ENCODE measurements around the gene CHRNB1. TPM values are rescaled to one million over a fixed set of nuclear protein-coding genes. Genes with fewer than 3 reads are reported as not detected.

The CHRNB1 gene, protein sequence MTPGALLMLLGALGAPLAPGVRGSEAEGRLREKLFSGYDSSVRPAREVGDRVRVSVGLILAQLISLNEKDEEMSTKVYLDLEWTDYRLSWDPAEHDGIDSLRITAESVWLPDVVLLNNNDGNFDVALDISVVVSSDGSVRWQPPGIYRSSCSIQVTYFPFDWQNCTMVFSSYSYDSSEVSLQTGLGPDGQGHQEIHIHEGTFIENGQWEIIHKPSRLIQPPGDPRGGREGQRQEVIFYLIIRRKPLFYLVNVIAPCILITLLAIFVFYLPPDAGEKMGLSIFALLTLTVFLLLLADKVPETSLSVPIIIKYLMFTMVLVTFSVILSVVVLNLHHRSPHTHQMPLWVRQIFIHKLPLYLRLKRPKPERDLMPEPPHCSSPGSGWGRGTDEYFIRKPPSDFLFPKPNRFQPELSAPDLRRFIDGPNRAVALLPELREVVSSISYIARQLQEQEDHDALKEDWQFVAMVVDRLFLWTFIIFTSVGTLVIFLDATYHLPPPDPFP
- 8.2 to 10.6 TPM (median 8.6 TPM) in 5 replicates for total RNA-seq (2022; extraction: Qiagen RNA extraction)

GRCh38 chr17:7444682-7445618 is at the start of gene CHRNB1:
CHRNB1 (plus strand) TSS chr17:7445061; CDS start chr17:7445128, 67 bp downstream.

GRCh38 chr17:7403977-7404736 is 40.7 kb upstream of the CHRNB1 start, which contains the start of gene TMEM256:
TMEM256 (minus strand) TSS chr17:7404097; CDS start chr17:7404084, 13 bp downstream.

DNA sequence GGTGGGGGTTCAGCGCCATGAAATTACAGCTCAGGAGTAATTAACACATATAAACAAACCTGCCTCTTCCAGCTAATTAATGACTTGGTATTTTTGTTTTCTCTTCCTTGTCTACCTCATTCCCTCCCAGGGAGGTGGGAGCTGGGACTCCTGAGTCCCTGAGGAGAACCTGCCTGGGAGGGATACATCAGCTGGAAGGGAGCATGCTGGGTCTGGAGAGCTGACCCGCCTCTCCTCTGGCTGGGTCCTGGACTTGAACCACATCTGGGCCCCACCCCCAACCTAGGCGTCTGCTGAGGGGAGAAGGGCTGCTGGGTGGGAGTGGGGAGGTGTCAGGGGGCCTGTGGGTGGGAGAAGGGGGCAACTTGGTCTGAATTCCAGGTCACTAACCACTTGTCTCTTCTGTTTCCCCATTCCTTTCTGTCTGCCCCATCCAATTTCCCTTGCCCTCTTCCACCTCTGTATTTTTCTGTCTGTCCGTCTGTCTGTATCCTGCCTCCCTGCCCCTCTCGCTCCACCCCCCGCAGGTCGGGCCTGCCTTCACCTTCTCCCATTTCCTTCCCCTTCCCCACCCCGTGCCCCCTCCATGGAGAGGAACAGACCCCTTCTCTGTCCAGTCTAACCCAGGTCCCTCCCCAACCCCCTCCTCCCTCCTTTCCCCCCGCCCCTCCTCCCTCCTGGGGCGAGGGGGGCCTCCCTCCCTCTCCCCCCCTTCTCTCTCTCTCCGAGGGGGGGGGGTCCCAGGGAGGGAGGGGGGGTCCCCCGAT is 37.2 kb upstream of the CHRNB1 start, which contains the start of gene NLGN2:
TSS of gene NLGN2 (plus strand) at position 361 of the 767 bp plus-strand sequence. CDS start 411 bp downstream, outside the sequence.

GRCh38 chr17:7419819-7420610 is 24.8 kb upstream of the CHRNB1 start, which contains the start of gene SPEM1:
SPEM1 (plus strand) TSS chr17:7420324; CDS start chr17:7420385, 61 bp downstream.

DNA sequence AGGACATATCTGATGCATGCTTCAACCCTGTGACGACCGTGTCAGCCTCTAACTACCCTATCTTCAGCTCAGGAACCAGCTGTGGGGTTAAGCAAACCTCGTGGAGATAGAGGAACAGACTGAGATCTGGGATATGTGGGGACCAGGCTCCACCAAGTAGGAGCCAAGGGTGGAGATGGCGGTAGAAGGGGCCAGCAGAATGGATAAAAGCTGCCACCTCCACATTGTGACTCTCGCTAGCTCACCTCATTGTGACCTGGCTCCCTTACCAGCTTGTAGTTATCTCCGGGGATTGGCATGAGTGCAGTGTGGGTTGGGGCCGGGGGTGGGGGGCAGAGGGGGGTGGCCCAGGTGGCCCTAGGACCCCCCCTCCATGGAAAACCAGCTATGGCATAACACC is 19.5 kb upstream of the CHRNB1 start, which contains the start of gene SPEM2:
TSS of gene SPEM2 (plus strand) at position 301 of the 400 bp plus-strand sequence. CDS start at position 374, 73 bp downstream.

DNA sequence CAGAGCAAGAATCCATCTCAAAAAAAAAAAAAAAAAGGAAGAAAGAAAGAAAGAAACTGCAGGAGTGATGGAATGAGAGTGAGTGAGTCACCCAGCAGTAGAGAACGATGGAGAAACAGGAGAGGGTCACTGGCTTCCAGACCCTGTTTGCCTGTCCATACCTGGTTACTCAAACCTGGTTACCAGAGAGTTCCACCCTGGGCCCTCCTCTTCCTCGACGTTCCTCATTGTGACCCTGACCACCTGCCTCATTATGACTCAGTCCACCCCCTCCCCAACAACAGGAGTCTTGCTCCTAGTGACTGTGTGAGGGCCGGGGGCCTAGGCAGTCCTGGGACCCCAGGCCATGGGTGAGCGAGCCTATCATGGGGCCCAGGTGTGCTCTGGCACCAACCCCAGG is 16.3 kb upstream of the CHRNB1 start, which contains the start of gene SPEM3:
TSS of gene SPEM3 (plus strand) at position 301 of the 400 bp plus-strand sequence. CDS start at position 347, 46 bp downstream.

DNA sequence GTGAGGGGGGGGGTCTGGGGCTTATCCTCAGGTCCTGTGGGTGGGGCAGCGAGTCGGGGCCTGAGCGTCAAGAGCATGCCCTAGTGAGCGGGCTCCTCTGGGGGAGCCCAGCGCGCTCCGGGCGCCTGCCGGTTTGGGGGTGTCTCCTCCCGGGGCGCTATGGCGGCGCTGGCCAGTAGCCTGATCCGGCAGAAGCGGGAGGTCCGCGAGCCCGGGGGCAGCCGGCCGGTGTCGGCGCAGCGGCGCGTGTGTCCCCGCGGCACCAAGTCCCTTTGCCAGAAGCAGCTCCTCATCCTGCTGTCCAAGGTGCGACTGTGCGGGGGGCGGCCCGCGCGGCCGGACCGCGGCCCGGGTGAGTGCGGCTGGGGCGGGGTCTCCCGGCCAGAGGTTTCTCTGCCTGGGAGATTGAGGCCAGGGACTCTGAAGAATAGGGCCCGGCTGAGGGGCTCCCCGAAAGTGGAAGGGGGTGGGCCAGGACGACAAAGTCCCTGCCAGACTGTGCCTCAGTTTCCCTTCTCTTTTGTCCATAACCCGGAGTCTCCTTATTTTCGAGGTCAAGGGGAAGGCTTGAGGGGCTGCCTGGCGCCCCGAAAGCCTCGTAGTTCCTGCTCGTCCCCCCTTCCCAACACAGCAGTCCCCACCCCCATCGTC is 5.3 kb upstream of the CHRNB1 start, which contains the start of gene FGF11:
TSS of gene FGF11 (plus strand) at position 51 of the 651 bp plus-strand sequence. CDS start at position 160, 109 bp downstream.

GRCh38 chr17:7479213-7480088 is 34.6 kb downstream of the CHRNB1 start, which contains the start of gene ZBTB4:
ZBTB4 (minus strand) TSS chr17:7479631; CDS start chr17:7466801, 12,830 bp downstream.

DNA sequence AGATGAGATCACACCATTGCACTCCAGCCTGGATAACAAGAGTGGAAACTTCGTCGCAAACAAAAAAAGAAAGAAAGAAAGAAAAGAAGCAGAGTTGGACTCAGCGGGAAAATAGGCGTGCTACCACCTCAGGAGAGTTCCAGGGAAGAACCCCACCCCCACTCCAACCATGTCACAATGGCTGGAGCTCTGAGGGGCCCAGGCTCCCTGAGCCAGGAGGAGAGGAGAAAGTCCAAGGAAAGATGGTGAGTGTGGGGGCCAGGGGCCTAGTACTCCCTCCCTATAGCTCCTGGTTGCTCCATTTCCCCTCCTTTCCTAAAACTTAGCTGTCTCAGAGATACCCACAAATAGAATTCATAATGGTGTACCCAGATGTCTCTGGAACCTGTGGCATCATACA is 36.4 kb downstream of the CHRNB1 start, which contains the start of gene SLC35G6:
TSS of gene SLC35G6 (plus strand) at position 172 of the 400 bp plus-strand sequence. CDS start at position 243, 71 bp downstream.

DNA sequence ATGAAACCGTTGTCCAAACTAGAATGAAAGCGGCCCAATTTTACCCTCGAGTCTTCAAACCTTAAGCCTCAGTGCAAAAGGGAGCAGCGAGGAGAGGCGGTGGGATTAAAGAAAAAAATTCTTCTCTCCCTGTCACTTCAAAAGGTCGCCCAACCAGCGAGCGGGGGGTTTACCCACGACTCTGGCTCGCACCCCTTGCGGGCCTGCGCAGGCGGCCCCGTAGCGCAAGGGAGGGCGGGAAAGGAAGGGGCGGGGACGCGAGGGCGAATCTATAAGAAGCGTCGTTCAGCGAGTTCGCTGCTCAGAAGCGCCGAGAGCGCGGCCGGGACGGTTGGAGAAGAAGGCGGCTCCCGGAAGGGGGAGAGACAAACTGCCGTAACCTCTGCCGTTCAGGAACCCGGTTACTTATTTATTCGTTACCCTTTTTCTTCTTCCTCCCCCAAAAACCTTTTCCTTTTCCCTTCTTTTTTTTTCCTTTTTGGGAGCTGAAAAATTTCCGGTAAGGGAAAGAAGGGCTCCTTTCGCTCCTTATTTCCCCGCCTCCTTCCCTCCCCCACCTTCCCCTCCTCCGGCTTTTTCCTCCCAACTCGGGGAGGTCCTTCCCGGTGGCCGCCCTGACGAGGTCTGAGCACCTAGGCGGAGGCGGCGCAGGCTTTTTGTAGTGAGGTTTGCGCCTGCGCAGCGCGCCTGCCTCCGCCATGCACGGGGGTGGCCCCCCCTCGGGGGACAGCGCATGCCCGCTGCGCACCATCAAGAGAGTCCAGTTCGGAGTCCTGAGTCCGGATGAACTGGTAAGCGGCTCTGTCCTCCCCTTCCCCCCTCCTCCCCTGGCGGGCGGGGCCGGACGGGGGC is 39.4 kb downstream of the CHRNB1 start, which contains the start of gene POLR2A:
TSS of gene POLR2A (plus strand) at position 300 of the 852 bp plus-strand sequence.

Other genes with a start within 250 kb of the CHRNB1 start
- gene DLG4, start 225.2 kb upstream of the CHRNB1 start, total RNA-seq (2022; extraction: Qiagen RNA extraction): 6.2 to 7.8 TPM (median 6.7 TPM) in 5 replicates
- 329 to 477 TPM (median 426 TPM) in 5 replicates for gene ACADVL, start 225.1 kb upstream of the CHRNB1 start, total RNA-seq (2022; extraction: Qiagen RNA extraction)
- 30.2 to 44.4 TPM (median 41.9 TPM) in 5 replicates for gene DVL2, start 210.5 kb upstream of the CHRNB1 start, total RNA-seq (2022; extraction: Qiagen RNA extraction)
- gene PHF23, start 205.6 kb upstream of the CHRNB1 start, total RNA-seq (2022; extraction: Qiagen RNA extraction): 86.3 to 101 TPM (median 94.7 TPM) in 5 replicates
- gene GABARAP, start 202.6 kb upstream of the CHRNB1 start, total RNA-seq (2022; extraction: Qiagen RNA extraction): 638 to 781 TPM (median 668 TPM) in 5 replicates
- gene CTDNEP1, start 193.3 kb upstream of the CHRNB1 start, total RNA-seq (2022; extraction: Qiagen RNA extraction): 213 to 239 TPM (median 227 TPM) in 5 replicates
- gene ELP5, start 192.8 kb upstream of the CHRNB1 start, total RNA-seq (2022; extraction: Qiagen RNA extraction): 128 to 149 TPM (median 131 TPM) in 5 replicates
- 1.5 to 3.0 TPM (median 2.0 TPM) in 5 replicates for gene CLDN7, start 182.6 kb upstream of the CHRNB1 start, total RNA-seq (2022; extraction: Qiagen RNA extraction)
- gene SLC2A4, start 163.3 kb upstream of the CHRNB1 start, total RNA-seq (2022; extraction: Qiagen RNA extraction): 0.28 to 0.57 TPM (median 0.35 TPM) in 5 replicates
- 0.35 to 0.65 TPM (median 0.56 TPM) in 5 replicates for gene YBX2, start 150.4 kb upstream of the CHRNB1 start, total RNA-seq (2022; extraction: Qiagen RNA extraction)
- 1,593 to 1,803 TPM (median 1,704 TPM) in 5 replicates for gene EIF5A, start 137.4 kb upstream of the CHRNB1 start, total RNA-seq (2022; extraction: Qiagen RNA extraction)
- gene GPS2, start 129.7 kb upstream of the CHRNB1 start, total RNA-seq (2022; extraction: Qiagen RNA extraction): 92.1 to 108 TPM (median 95.9 TPM) in 5 replicates
- gene NEURL4, start 115.7 kb upstream of the CHRNB1 start, total RNA-seq (2022; extraction: Qiagen RNA extraction): 22.4 to 41.3 TPM (median 31.1 TPM) in 5 replicates
- gene ACAP1, start 108.5 kb upstream of the CHRNB1 start, total RNA-seq (2022; extraction: Qiagen RNA extraction): 2.7 to 6.9 TPM (median 5.1 TPM) in 5 replicates
- gene KCTD11, start 92.9 kb upstream of the CHRNB1 start, total RNA-seq (2022; extraction: Qiagen RNA extraction): 11.0 to 13.1 TPM (median 11.3 TPM) in 5 replicates
- gene TMEM95, start 89.9 kb upstream of the CHRNB1 start, total RNA-seq (2022; extraction: Qiagen RNA extraction): not detected in 5 replicates
- 1.2 to 1.8 TPM (median 1.4 TPM) in 5 replicates for gene TNK1, start 64.0 kb upstream of the CHRNB1 start, total RNA-seq (2022; extraction: Qiagen RNA extraction)
- gene PLSCR3, start 50.5 kb upstream of the CHRNB1 start, total RNA-seq (2022; extraction: Qiagen RNA extraction): 37.1 to 48.8 TPM (median 43.3 TPM) in 5 replicates
- 203 to 237 TPM (median 220 TPM) in 5 replicates for gene TMEM256, start 41.0 kb upstream of the CHRNB1 start, total RNA-seq (2022; extraction: Qiagen RNA extraction)
- 12.6 to 19.8 TPM (median 16.8 TPM) in 5 replicates for gene NLGN2, start 37.2 kb upstream of the CHRNB1 start, total RNA-seq (2022; extraction: Qiagen RNA extraction)
- gene SPEM1, start 24.7 kb upstream of the CHRNB1 start, total RNA-seq (2022; extraction: Qiagen RNA extraction): not detected in 5 replicates
- not detected in 5 replicates for gene SPEM2, start 19.4 kb upstream of the CHRNB1 start, total RNA-seq (2022; extraction: Qiagen RNA extraction)
- gene SPEM3, start 16.2 kb upstream of the CHRNB1 start, total RNA-seq (2022; extraction: Qiagen RNA extraction): not detected in 5 replicates
- gene TMEM102, start 9.6 kb upstream of the CHRNB1 start, total RNA-seq (2022; extraction: Qiagen RNA extraction): 9.8 to 13.6 TPM (median 12.4 TPM) in 5 replicates
- gene FGF11, start 5.5 kb upstream of the CHRNB1 start, total RNA-seq (2022; extraction: Qiagen RNA extraction): 0.82 to 1.3 TPM (median 0.82 TPM) in 5 replicates
- 20.5 to 25.6 TPM (median 24.4 TPM) in 5 replicates for gene ZBTB4, start 34.6 kb downstream of the CHRNB1 start, total RNA-seq (2022; extraction: Qiagen RNA extraction)
- gene SLC35G6, start 36.4 kb downstream of the CHRNB1 start, total RNA-seq (2022; extraction: Qiagen RNA extraction): 0.07 TPM in 1 of 5 replicates, not detected in the others
- gene POLR2A, start 39.3 kb downstream of the CHRNB1 start, total RNA-seq (2022; extraction: Qiagen RNA extraction): 56.9 to 82.2 TPM (median 79.5 TPM) in 5 replicates
- gene TNFSF12, start 104.0 kb downstream of the CHRNB1 start, total RNA-seq (2022; extraction: Qiagen RNA extraction): 10.0 to 13.5 TPM (median 10.9 TPM) in 5 replicates
- gene TNFSF13, start 113.7 kb downstream of the CHRNB1 start, total RNA-seq (2022; extraction: Qiagen RNA extraction): 0.70 to 1.2 TPM (median 1.0 TPM) in 5 replicates
- 92.9 to 104 TPM (median 96.8 TPM) in 5 replicates for gene SENP3, start 116.9 kb downstream of the CHRNB1 start, total RNA-seq (2022; extraction: Qiagen RNA extraction)
- 26.4 to 36.3 TPM (median 34.8 TPM) in 5 replicates for gene CD68, start 134.6 kb downstream of the CHRNB1 start, total RNA-seq (2022; extraction: Qiagen RNA extraction)
- 114 to 148 TPM (median 118 TPM) in 5 replicates for gene MPDU1, start 138.8 kb downstream of the CHRNB1 start, total RNA-seq (2022; extraction: Qiagen RNA extraction)
- gene SOX15, start 145.0 kb downstream of the CHRNB1 start, total RNA-seq (2022; extraction: Qiagen RNA extraction): 0.16 to 0.52 TPM (median 0.34 TPM) in 5 replicates
- gene FXR2, start 169.8 kb downstream of the CHRNB1 start, total RNA-seq (2022; extraction: Qiagen RNA extraction): 51.9 to 59.1 TPM (median 57.7 TPM) in 5 replicates
- 64.6 to 86.2 TPM (median 81.5 TPM) in 5 replicates for gene SAT2, start 182.8 kb downstream of the CHRNB1 start, total RNA-seq (2022; extraction: Qiagen RNA extraction)
- 0.31 to 0.69 TPM (median 0.67 TPM) in 5 replicates for gene SHBG, start 185.1 kb downstream of the CHRNB1 start, total RNA-seq (2022; extraction: Qiagen RNA extraction)
- 0.08 to 0.45 TPM (median 0.10 TPM) in 5 replicates for gene ATP1B2, start 205.9 kb downstream of the CHRNB1 start, total RNA-seq (2022; extraction: Qiagen RNA extraction)
- gene TP53, start 242.4 kb downstream of the CHRNB1 start, total RNA-seq (2022; extraction: Qiagen RNA extraction): 41.5 to 46.5 TPM (median 42.4 TPM) in 5 replicates
- gene WRAP53, start 243.4 kb downstream of the CHRNB1 start, total RNA-seq (2022; extraction: Qiagen RNA extraction): 32.1 to 42.0 TPM (median 40.9 TPM) in 5 replicates

Measured in A549 treated with Mapracorat at 1 μM for 4 hours (cell line).